Activated CD8-positive, alpha-beta memory T cell treated with anti-CD3 and anti-CD28 coated beads, Interleukin-2, amount 50 U/mL, for 24 hours (primary cell): ENCODE results near the gene PSEN2.
"Not testable (repeated sequence)": the region's sequence is repeated elsewhere in the genome, so short reads cannot be mapped to it uniquely, and the experiment has no call there.

Experiments used
- DNase-seq: peaks from one replicate; pipeline ENCODE4 v3.0.0-alpha.2; 2020; ENCODE audit errors: extremely low read depth

The PSEN2 gene

GRCh38 chr1:226916497-226916896 lies 46.1 kb downstream of the PSEN2 start:
- no peak for DNase-seq

GRCh38 chr1:226919587-226919986 lies 49.2 kb downstream of the PSEN2 start:
- no peak for DNase-seq

- no peak for DNase-seq
Observed at GRCh38 chr1:226919995-226920394, 49.6 kb downstream of the PSEN2 start.

- no peak for DNase-seq
Observed at GRCh38 chr1:226920446-226920894, 50.1 kb downstream of the PSEN2 start.

- DNase-seq, result no peak
Observed at GRCh38 chr1:226921504-226921903, 51.1 kb downstream of the PSEN2 start.

- DNase-seq, result not testable (repeated sequence)
Observed at GRCh38 chr1:226929260-226930111, 59.1 kb downstream of the PSEN2 start.

- DNase-seq, result no peak
Observed at GRCh38 chr1:226934483-226935237, 64.2 kb downstream of the PSEN2 start.

GRCh38 chr1:226937940-226938725 lies 67.7 kb downstream of the PSEN2 start:
- DNase-seq, result no peak

- no peak for DNase-seq
Observed at GRCh38 chr1:226938903-226939437, 68.6 kb downstream of the PSEN2 start.

GRCh38 chr1:226939438-226940028 lies 69.1 kb downstream of the PSEN2 start:
- DNase-seq, result peak; percentile 25

- DNase-seq, result peak; percentile 95
Observed at GRCh38 chr1:226940029-226940805, 69.8 kb downstream of the PSEN2 start, which contains the start of gene COQ8A. Gene COQ8A, plus strand, starts transcription at chr1:226940294. Its CDS starts 21,092 bp downstream, at chr1:226961386.

- no peak for DNase-seq
Observed at GRCh38 chr1:226940806-226941067, 70.3 kb downstream of the PSEN2 start.

- DNase-seq, result no peak
Observed at GRCh38 chr1:226942392-226942791, 72.0 kb downstream of the PSEN2 start.

GRCh38 chr1:226943156-226943555 lies 72.7 kb downstream of the PSEN2 start:
- no peak for DNase-seq

GRCh38 chr1:226943927-226944326 lies 73.5 kb downstream of the PSEN2 start:
- DNase-seq, result no peak

- DNase-seq, result no peak
Observed at GRCh38 chr1:226945106-226945857, 74.9 kb downstream of the PSEN2 start.
